GM20431 (cell line): ENCODE results near the gene GREB1L.
"Not testable (repeated sequence)": the region's sequence is repeated elsewhere in the genome, so short reads cannot be mapped to it uniquely, and the experiment has no call there.

Experiments
- in situ Hi-C: fragments of 300-500 bp; cut with MseI, MboI; formaldehyde crosslinking; loops from one replicate; pipeline ENCODE4 v1.15.0; 2020; ENCODE audit warnings: low sequenced_read_pairs; ENCODE audit not compliant: unreplicated experiment

Gene GREB1L

GRCh38 chr18:21242141-21242779 lies at the start of gene GREB1L:
Gene GREB1L (plus strand): TSS chr18:21242232. CDS start chr18:21383519, 141,287 bp downstream.
- in situ Hi-C loops, result no loop called here

DNA sequence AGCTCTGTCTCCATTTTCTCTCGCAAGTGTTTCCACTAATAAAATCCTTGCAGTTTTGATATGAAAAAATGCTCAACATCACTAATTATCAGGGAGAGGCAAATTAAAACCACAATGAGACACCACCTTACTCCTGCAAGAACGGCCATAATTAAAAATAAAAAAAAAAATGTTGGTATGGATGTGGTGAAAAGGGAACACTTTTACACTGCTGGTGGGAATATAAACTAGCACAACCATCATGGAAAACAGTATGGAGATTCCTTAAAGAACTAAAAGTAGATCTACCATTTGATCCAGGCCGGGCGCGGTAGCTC lies 49.8 kb upstream of the GREB1L start:
- in situ Hi-C loops, result loop anchor here (10.0 to 25.0 kb wide), 3 partner anchors 253 to 1495 kb away; no protein-coding TSS in a partner anchor

DNA sequence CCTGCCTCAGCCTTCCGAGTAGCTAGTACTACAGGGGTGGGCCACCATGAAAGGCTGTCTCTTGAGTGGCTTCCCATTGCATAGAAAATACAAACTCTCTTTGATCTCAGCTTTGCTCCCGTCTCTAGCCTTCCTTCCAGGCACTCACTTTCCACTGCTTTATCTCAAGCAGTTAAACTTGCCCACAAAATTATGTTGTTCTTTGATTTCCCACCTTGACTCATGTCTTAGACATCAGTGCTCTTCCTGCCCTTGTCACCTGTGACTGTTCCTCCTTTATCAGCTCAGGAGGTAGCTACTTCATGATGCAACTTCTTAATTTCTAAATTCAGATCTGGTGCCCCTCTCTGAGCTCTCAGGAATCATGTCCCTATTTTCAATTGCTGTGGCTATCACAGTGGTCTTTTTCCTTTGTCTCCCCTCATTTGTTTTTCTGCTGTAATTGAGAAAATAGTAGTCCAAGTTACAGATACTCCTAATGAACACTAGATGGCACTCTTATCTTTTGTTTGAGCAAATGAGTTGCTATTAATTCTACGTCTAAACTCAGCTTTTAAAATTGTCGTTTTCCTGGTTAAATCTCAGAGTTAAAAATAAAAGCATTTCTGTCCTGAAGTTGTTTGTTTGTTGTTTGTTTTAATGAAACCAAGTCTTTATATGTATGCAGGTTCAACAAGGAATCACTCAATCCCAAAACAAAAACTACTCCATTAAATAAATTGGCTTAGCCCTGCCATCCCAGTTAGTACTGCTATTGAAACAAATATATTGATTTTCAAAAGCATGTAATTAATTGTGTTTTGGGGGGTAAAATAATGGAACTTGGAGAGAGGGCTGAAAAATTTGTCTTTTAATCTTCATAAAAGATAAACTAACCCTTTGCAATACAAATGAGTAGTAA lies 46.9 kb upstream of the GREB1L start:
- in situ Hi-C loops, result loop anchor here (10.0 to 25.0 kb wide), 3 partner anchors 250 to 1492 kb away; no protein-coding TSS in a partner anchor

DNA sequence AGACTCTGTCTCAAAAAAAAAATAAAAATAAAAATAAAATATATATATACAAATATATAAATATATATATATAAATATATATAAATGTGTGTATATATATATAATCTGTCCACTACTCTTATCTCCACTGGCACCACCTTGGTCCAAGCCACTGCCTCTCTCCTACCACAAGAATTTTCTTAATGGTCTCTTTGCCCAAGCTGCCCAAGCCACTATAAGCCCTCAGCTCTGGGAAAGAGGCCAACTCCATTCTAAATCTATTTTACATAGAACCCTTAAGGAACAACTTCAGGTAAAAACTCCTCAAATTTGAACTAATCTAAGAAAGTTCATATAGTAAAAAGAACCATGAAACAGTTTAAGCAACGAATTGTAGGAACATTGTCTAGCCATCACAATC lies 45.6 kb upstream of the GREB1L start:
- in situ Hi-C loops, result loop anchor here (10.0 to 25.0 kb wide), 3 partner anchors 248 to 1491 kb away; no protein-coding TSS in a partner anchor

GRCh38 chr18:21203126-21203525 lies 38.9 kb upstream of the GREB1L start:
- in situ Hi-C loops, result no loop called here

- in situ Hi-C loops, result no loop called here
These were observed 38.3 kb upstream of the GREB1L start for GRCh38 chr18:21203542-21204241.

DNA sequence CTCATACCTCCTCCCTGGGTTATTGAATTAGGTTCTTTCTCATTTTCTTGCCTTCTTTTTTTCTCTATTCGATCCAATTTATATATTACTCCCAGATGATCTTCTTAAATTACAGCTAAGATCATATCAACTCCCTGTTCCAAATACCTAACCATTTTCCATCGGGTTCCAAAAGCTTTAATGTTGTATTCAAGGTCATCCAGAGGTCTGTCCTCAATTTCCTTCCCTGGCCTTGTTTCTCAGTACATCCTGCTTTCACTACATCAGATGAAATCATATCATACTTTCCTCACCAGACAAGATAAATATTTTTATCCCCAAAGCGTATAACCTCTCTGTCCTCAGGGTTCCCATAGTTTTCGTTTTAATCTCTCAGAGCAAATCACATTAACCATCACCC lies 36.3 kb upstream of the GREB1L start:
- in situ Hi-C loops, result no loop called here

DNA sequence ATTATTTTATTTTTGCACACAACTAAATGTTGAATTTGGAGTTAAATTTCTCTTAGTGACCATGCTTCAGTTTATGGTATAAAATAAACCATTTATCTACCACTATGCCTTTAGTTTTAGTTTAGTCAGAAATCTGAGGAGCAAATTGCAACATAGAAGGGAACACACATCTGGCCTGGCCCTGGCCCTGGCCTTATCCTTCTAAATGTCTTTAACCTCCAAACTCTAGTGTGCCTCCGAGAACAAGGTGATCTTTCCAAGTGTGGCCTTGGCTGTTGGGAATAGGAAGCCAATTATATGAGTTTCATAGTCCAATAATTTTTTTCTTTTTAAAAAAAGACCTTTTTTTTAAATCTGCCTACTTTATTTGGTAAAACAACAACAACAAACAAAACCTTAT lies 31.8 kb upstream of the GREB1L start:
- in situ Hi-C loops, result no loop called here

- in situ Hi-C loops, result no loop called here
These were observed 31.2 kb upstream of the GREB1L start for GRCh38 chr18:21210784-21211183.

- in situ Hi-C loops, result not testable (repeated sequence)
These were observed 27.6 kb upstream of the GREB1L start for GRCh38 chr18:21214409-21214808.

DNA sequence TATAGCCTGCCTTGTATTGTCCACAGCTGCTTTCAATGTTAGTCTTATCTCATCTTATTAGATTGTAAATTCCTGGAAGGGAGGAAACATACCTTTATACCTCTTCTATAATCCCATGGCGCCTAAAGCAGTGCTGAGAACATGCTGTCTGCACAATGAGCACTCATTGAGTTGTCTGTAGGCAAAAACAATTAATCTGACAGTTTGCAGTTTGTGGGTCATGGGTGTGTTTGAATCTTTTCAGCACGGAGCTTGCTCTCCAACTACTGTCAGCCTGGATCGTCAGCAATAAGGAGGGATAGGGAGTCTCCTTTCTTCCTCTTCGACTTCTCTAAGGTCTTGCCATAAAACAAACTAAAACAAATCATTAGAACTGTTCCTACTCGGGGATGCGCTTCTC lies 26.5 kb upstream of the GREB1L start:
- in situ Hi-C loops, result no loop called here

DNA sequence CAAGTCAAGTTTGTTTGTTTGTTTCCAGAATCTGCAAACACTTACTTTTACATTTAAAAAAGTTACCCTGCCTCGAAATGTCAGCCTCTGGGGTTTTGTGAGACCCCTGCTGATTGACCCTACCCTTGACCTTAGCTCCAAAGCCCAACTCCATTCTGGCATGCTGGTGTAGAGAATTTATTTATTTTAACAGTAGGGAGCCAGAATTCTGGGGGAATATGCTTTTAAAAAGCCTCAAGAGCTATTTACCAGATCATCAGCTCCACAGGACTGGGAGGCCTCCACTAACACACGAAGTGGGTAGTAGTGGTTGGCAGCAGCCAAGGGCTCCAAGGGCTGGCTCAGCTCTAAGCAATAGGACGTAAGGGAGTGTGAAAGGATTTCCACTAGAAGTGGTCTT lies 23.2 kb upstream of the GREB1L start:
- in situ Hi-C loops, result no loop called here

GRCh38 chr18:21230436-21230835 lies 11.6 kb upstream of the GREB1L start:
- in situ Hi-C loops, result no loop called here

DNA sequence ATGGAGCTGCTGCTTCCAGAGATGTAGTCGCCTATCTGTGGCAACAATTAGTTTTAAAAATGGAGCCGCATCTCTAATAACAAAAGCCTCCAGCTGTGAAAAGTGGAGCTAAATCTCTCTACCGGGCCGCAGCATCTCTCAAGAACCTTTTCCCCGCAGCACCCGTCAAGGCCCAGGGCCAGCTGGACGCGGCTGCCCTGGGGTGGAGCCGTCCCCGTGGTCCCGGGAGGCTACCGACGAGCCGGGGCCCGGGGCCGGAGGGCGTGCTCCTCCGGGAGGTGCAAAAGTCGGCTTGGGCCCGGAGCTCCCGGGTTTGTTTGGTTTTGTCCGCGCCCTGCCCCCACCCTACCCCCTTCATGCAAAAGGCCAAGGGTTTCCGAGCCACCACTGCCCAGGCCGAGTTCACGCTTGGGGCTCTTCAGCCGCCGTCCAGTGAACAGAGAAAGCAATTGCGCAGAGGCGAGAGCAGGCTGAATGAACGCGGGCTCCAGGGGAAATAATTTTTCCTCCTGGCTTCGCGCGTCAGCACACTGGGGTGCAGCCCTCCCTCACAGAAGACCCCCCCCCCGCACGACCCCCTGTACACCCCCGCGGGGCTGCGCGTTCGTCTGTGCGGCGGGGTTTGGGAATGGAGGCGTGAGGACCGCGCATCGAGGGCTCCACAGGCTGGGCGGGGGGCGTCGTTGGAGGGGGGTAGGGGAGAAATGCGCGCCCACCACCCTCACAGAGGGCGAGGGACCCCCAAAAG lies 557 bp upstream of the GREB1L start:
- in situ Hi-C loops, result no loop called here

GRCh38 chr18:21242780-21243401 lies 859 bp downstream of the GREB1L start:
- in situ Hi-C loops, result no loop called here

GRCh38 chr18:21254576-21254975 lies 12.5 kb downstream of the GREB1L start:
- in situ Hi-C loops, result no loop called here

GRCh38 chr18:21255211-21255610 lies 13.2 kb downstream of the GREB1L start:
- in situ Hi-C loops, result no loop called here

DNA sequence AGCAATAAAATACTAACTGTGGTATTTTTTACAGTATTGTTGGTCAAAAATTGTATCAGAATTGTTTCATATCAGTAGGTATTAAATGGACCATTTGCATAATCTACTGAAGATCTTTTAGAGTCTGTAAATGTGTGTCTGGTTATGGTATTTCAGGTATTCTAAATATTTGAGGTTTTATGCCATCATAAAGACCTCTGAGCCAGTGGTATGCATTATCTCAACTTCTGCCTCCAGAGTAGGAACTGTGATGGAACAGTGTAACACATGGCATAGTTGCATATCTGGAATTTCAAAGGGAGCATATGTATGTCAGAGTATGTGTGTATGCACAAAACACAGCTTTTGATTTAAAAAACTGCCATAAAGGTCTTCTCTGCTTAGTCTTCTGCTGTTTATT lies 15.4 kb downstream of the GREB1L start:
- in situ Hi-C loops, result no loop called here

GRCh38 chr18:21260621-21261020 lies 18.6 kb downstream of the GREB1L start:
- in situ Hi-C loops, result no loop called here

GRCh38 chr18:21261352-21261751 lies 19.3 kb downstream of the GREB1L start:
- in situ Hi-C loops, result no loop called here
